A673 (cell line): Measurements from ENCODE around the gene ZNF444. TPM values are rescaled to one million over a fixed set of nuclear protein-coding genes. Genes with fewer than 3 reads are reported as not detected.

Experiments
- BruUV-seq: library from RNA; stranded (reverse); fragments of 400-500 nt; replicated peaks from 2 replicates; lab custom pipeline; 2021; lab: Mats Ljungman, UMichigan
- CTCF ChIA-PET: fragments of 300-600 bp; sonication (Branson Sonifier 250); formaldehyde crosslinking; loops from one replicate; lab custom pipeline; 2022; ENCODE audit warnings: antibody characterized with exemption; lab: Charles Lee
- POLR2A ChIA-PET: fragments of 300-600 bp; sonication (Branson Sonifier 250); formaldehyde crosslinking; loops from one replicate; lab custom pipeline; 2022; ENCODE audit warnings: antibody characterized with exemption; ENCODE audit not compliant: low non-redundant PET; lab: Charles Lee
- DNase-seq: peaks from one replicate; pipeline ENCODE4 v3.0.0-alpha.2; 2015; ENCODE audit warnings: low spot score
- H3K27ac ChIP-seq: fragments of 200-600 bp; sonication (generic); 2 replicates; pipeline ENCODE4 v1.5.1; 2016; ENCODE audit warnings: mixed run types, low read depth, mild to moderate bottlenecking, mixed read lengths, antibody characterized with exemption, low read length; ENCODE audit not compliant: poor library complexity, severe bottlenecking
- H3K27me3 ChIP-seq: fragments of 200-600 bp; sonication (generic); replicated peaks from 2 replicates; pipeline ENCODE4 v1.6.1; 2017; ENCODE audit warnings: mixed run types, low read depth, mild to moderate bottlenecking, mixed read lengths, antibody characterized with exemption, low read length; ENCODE audit not compliant: insufficient read depth, poor library complexity
- H3K36me3 ChIP-seq: fragments of 200-600 bp; sonication (generic); 2 replicates; pipeline ENCODE4 v1.6.1; 2016; ENCODE audit warnings: mixed run types, mild to moderate bottlenecking, mixed read lengths, antibody characterized with exemption, low read length; ENCODE audit not compliant: insufficient read depth, poor library complexity, severe bottlenecking
- H3K4me1 ChIP-seq: fragments of 200-600 bp; sonication (generic); 2 replicates; pipeline ENCODE4 v1.6.1; 2017; ENCODE audit warnings: mixed run types, mild to moderate bottlenecking, mixed read lengths, antibody characterized with exemption, low read length; ENCODE audit not compliant: insufficient read depth, poor library complexity, severe bottlenecking
- H3K4me3 ChIP-seq: fragments of 200-600 bp; sonication (generic); 2 replicates; pipeline ENCODE4 v1.5.1; 2016; ENCODE audit warnings: low read depth, mixed run types, mild to moderate bottlenecking, mixed read lengths, low read length; ENCODE audit not compliant: poor library complexity, severe bottlenecking
- H3K9me3 ChIP-seq: fragments of 200-600 bp; sonication (generic); 2 replicates; pipeline ENCODE4 v1.6.1; 2016; ENCODE audit warnings: mixed run types, low read depth, mild to moderate bottlenecking, mixed read lengths, antibody characterized with exemption, low read length; ENCODE audit not compliant: poor library complexity, severe bottlenecking
- CTCF ChIP-seq: fragments of 300-800, 200-600 bp; sonication (generic); conservative IDR thresholded peaks from 2 replicates; pipeline ENCODE4 v1.5.1; 2017; ENCODE audit warnings: low read depth, mild to moderate bottlenecking, antibody characterized with exemption, low read length, moderate library complexity, mixed read lengths
- EZH2 ChIP-seq: fragments of 200-600 bp; sonication (generic); IDR thresholded peaks from 2 replicates; pipeline ENCODE4 v1.6.1; 2017; ENCODE audit warnings: borderline replicate concordance, low read depth, mild to moderate bottlenecking, mixed read lengths, antibody characterized with exemption, low read length; ENCODE audit not compliant: poor library complexity, severe bottlenecking
- intact Hi-C: fragments of 100-400 bp; cut with micrococcal nuclease; formaldehyde crosslinking; loops from one replicate; pipeline ENCODE4 v1.10.0; 2022; ENCODE audit not compliant: unreplicated experiment
- total RNA-seq: library from RNA; stranded (reverse); gene quantifications from 2 replicates; pipeline ENCODE4 v1.2.3, GENCODE V29; 2021

ZNF444 gene
- total RNA-seq, 1 experiment from 2014 or later, result 45.3 TPM

- Histone ChIP-seq H3K36me3 (no peaks in the 10 kb centered on the region), H3K4me1 (peaks cover 47% of the 10 kb centered on the region), H3K4me3 (no peak overlapping the region), H3K27ac (no peak overlapping the region), H3K9me3 (no peaks in the 10 kb centered on the region), H3K27me3 (no peaks in the 10 kb centered on the region)
- no TSS peak for BruUV-seq
- no peak for TF ChIP-seq EZH2
- TF ChIP-seq CTCF, result no peak
- POLR2A ChIA-PET, result no interaction called here
- no peak for DNase-seq
- intact Hi-C loops, result no loop called here
- CTCF ChIA-PET, result no interaction called here
Observed at GRCh38 chr19:56106993-56107392, 34.1 kb upstream of the ZNF444 start.

GRCh38 chr19:56107626-56108351 lies 33.3 kb upstream of the ZNF444 start:
- Histone ChIP-seq H3K36me3 (no peaks in the 10 kb centered on the region), H3K27me3 (no peaks in the 10 kb centered on the region), H3K27ac (peak overlapping the region; percentile 74), H3K4me3 (no peak overlapping the region), H3K4me1 (peaks cover 49% of the 10 kb centered on the region), H3K9me3 (no peaks in the 10 kb centered on the region)
- CTCF ChIA-PET, result interaction anchor here (0.6 to 1.0 kb wide), 2 partner anchors 202 to 207 kb away, joined by 5 to 10 read pairs; partner anchors contain the start of gene ZSCAN5A
- TF ChIP-seq EZH2 (no peak), CTCF (no peak)
- no TSS peak for BruUV-seq
- intact Hi-C loops, result no loop called here
- POLR2A ChIA-PET, result no interaction called here
- no peak for DNase-seq

- ChIA-PET CTCF (interaction anchor here (1.0 kb wide), 1 partner anchor 201 kb away, joined by 5 read pairs; no protein-coding TSS in a partner anchor), POLR2A (no interaction called here)
- no TSS peak for BruUV-seq
- peak overlapping the region; percentile 74 for H3K27ac ChIP-seq
- H3K9me3 ChIP-seq, result no peaks in the 10 kb centered on the region
- no peaks in the 10 kb centered on the region for H3K27me3 ChIP-seq
- no peak for TF ChIP-seq EZH2
- no peak for TF ChIP-seq CTCF
- intact Hi-C loops, result no loop called here
- DNase-seq, result no peak
- peaks cover 54% of the 10 kb centered on the region for H3K4me1 ChIP-seq
- H3K4me3 ChIP-seq, result no peak overlapping the region
- no peaks in the 10 kb centered on the region for H3K36me3 ChIP-seq
Observed at GRCh38 chr19:56108447-56109195, 32.5 kb upstream of the ZNF444 start.
